RPMI7951 (cell line): ENCODE results near the gene TEAD1. TPM values are rescaled to one million over a fixed set of nuclear protein-coding genes. Genes with fewer than 3 reads are reported as not detected.
"Not testable (repeated sequence)": the region's sequence is repeated elsewhere in the genome, so short reads cannot be mapped to it uniquely, and the experiment has no call there.

Experiments used
- DNase-seq: peaks from one replicate; pipeline ENCODE4 v3.0.0-alpha.2; 2012; ENCODE audit warnings: low read depth
- total RNA-seq: library from RNA; depleted of rRNA; stranded (reverse); fragments of >200 nt; shearing (Covaris generic); gene quantifications from 2 replicates; pipeline ENCODE4 v1.2.3, GENCODE V29; 2014

TEAD1 gene
- total RNA-seq, 1 experiment from 2014 or later, result 53.3 TPM

GRCh38 chr11:12860827-12861226, 186.6 kb downstream of the TEAD1 start:
- no peak for DNase-seq

GRCh38 chr11:12862696-12863469, 188.7 kb downstream of the TEAD1 start:
- DNase-seq, result peak; percentile 71

- DNase-seq, result no peak
Observed at GRCh38 chr11:12863605-12864121, 189.4 kb downstream of the TEAD1 start.

GRCh38 chr11:12864316-12865156, 190.3 kb downstream of the TEAD1 start:
- no peak for DNase-seq

GRCh38 chr11:12865863-12866595, 191.8 kb downstream of the TEAD1 start:
- no peak for DNase-seq

GRCh38 chr11:12867531-12867930, 193.3 kb downstream of the TEAD1 start:
- DNase-seq, result no peak

GRCh38 chr11:12868315-12869073, 194.3 kb downstream of the TEAD1 start:
- peak; percentile 58 for DNase-seq

GRCh38 chr11:12871241-12871640, 197.0 kb downstream of the TEAD1 start:
- no peak for DNase-seq

GRCh38 chr11:12871788-12872321, 197.6 kb downstream of the TEAD1 start:
- DNase-seq, result peak; percentile 67

GRCh38 chr11:12876340-12876739, 202.1 kb downstream of the TEAD1 start:
- DNase-seq, result no peak

- DNase-seq, result peak; percentile 26
Observed at GRCh38 chr11:12876988-12877387, 202.8 kb downstream of the TEAD1 start.

GRCh38 chr11:12877508-12877907, 203.3 kb downstream of the TEAD1 start:
- not testable (repeated sequence) for DNase-seq

- DNase-seq, result no peak
Observed at GRCh38 chr11:12880327-12880726, 206.1 kb downstream of the TEAD1 start.

GRCh38 chr11:12882670-12883069, 208.4 kb downstream of the TEAD1 start:
- DNase-seq, result no peak

GRCh38 chr11:12884751-12885318, 210.6 kb downstream of the TEAD1 start:
- no peak for DNase-seq

- DNase-seq, result no peak
Observed at GRCh38 chr11:12885717-12886239, 211.6 kb downstream of the TEAD1 start.

- DNase-seq, result no peak
Observed at GRCh38 chr11:12886508-12886907, 212.3 kb downstream of the TEAD1 start.

GRCh38 chr11:12888525-12889158, 214.4 kb downstream of the TEAD1 start:
- peak; percentile 83 for DNase-seq

- peak; percentile 72 for DNase-seq
Observed at GRCh38 chr11:12889243-12889642, 215.0 kb downstream of the TEAD1 start.

- DNase-seq, result no peak
Observed at GRCh38 chr11:12890476-12890875, 216.3 kb downstream of the TEAD1 start.
